IPS-18c (cell line): ENCODE measurements around the gene SH3GLB2.
"Not testable (repeated sequence)": the region's sequence is repeated elsewhere in the genome, so short reads cannot be mapped to it uniquely, and the experiment has no call there.

Source experiments
- H3K4me3 ChIP-seq: 2 replicates; pipeline ENCODE4 v1.7.0; 2013; ENCODE audit warnings: low read depth, mild to moderate bottlenecking, low read length, moderate library complexity; ENCODE audit not compliant: insufficient read depth
- H3K9me3 ChIP-seq: one replicate; pipeline ENCODE4 v1.6.1; 2013; ENCODE audit warnings: mild to moderate bottlenecking, low read length, moderate library complexity; ENCODE audit not compliant: control insufficient read depth, insufficient read depth

Gene SH3GLB2

GRCh38 chr9:129008986-129009583 lies 19.0 kb downstream of the SH3GLB2 start:
- H3K4me3 ChIP-seq, result no peak overlapping the region
- no peaks in the 10 kb centered on the region for H3K9me3 ChIP-seq

GRCh38 chr9:129008469-129008965 lies 19.6 kb downstream of the SH3GLB2 start:
- no peaks in the 10 kb centered on the region for H3K9me3 ChIP-seq
- H3K4me3 ChIP-seq, result no peak overlapping the region

GRCh38 chr9:129007766-129008468 lies 20.2 kb downstream of the SH3GLB2 start:
- Histone ChIP-seq H3K4me3 (no peak overlapping the region), H3K9me3 (no peaks in the 10 kb centered on the region)

GRCh38 chr9:129007035-129007765 lies 20.9 kb downstream of the SH3GLB2 start:
- Histone ChIP-seq H3K4me3 (no peak overlapping the region), H3K9me3 (peaks cover 2% of the 10 kb centered on the region)

DNA sequence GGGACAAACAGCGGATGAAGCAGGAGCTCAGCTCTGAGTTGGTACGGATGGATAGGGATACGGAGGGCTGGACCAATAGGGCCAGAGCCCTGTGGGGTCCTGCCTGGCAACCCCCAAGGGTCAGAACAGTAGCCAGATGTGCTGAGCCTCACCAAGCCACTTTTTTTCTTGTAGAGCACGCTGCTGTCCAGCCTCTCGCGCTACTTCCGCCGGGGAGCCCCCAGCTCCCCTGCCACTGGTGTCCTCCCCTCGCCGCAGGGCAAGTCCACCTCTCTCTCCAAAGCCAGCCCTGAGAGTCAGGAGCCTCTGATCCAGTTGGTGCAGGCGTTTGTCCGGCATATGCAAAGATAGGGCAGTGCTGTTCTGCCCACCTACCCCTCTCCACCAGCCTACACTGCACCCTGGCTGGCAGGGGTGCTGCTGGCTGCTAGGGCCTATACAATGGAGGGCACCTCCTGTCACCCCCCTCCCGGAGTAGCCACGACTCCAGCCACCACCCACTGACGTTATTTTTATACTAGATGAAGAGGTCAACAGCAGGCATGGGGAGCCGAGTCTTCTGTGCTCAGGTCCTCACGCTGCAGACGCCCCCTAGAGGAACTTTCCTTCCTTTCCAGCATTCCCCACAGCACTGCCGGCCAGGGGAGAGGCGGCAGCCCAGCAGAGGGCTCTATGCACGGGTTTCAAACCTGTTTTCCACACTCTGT lies 21.6 kb downstream of the SH3GLB2 start:
- Histone ChIP-seq H3K9me3 (peaks cover 2% of the 10 kb centered on the region), H3K4me3 (no peak overlapping the region)

DNA sequence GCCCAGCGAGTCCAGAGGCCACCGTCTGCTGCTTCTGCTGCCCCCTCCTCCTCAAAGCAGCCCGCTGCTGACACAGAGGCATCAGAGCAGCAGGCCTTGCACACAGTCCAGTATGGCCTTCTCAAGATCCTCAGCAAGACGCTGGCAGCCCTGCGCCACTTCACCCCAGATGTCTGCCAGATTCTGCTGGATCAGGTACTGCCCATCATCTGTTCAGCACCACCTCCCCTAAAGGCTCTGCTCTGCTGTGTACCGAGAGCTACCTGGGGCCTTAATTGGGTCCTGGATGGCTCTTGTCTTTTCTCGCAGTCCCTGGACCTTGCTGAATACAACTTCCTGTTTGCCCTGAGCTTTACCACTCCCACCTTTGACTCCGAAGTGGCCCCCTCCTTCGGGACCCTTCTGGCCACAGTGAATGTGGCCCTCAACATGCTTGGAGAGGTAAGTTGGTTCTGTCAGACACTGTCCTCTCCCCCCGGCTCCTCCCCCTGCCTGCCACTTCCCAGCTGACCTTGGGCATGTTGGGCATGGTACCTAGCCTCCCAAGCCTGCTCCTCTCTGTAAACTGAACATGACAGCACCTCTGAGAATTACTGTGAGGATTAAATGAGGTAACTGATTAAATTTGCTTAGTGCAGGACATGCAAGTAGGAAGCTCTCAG lies 22.7 kb downstream of the SH3GLB2 start:
- Histone ChIP-seq H3K4me3 (no peak overlapping the region), H3K9me3 (peaks cover 2% of the 10 kb centered on the region)

DNA sequence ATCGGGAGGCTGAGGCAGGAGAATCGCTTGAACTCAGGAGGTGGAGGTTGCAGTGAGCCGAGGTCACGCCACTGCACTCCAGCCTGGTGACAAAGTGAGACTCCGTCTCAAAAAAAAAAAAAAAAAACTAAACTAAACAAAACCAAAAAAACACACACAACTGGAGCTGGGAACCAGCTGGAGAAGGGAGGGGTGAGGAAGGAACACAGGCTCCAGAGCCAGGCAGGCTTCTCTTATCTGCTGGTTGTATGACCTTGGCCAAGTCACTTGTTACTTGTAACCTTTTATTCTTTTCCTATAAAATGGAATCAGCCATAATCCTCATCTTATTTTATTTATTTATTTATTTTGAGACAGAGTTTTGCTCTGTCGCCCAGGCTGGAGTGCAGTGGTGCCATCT lies 24.0 kb downstream of the SH3GLB2 start:
- H3K9me3 ChIP-seq, H3K4me3 ChIP-seq: not testable (repeated sequence)

GRCh38 chr9:129002992-129003391 lies 25.1 kb downstream of the SH3GLB2 start:
- Histone ChIP-seq H3K9me3 (peaks cover 2% of the 10 kb centered on the region), H3K4me3 (no peak overlapping the region)

GRCh38 chr9:129001504-129002325 lies 26.4 kb downstream of the SH3GLB2 start:
- H3K4me3 ChIP-seq, result no peak overlapping the region
- H3K9me3 ChIP-seq, result peaks cover 2% of the 10 kb centered on the region

- H3K9me3 ChIP-seq, result peaks cover 2% of the 10 kb centered on the region
- no peak overlapping the region for H3K4me3 ChIP-seq
These were observed 28.4 kb downstream of the SH3GLB2 start for GRCh38 chr9:128999581-129000206.

GRCh38 chr9:128998462-128998861 lies 29.7 kb downstream of the SH3GLB2 start:
- Histone ChIP-seq H3K9me3 (peaks cover 2% of the 10 kb centered on the region), H3K4me3 (no peak overlapping the region)

GRCh38 chr9:128995791-128996190 lies 32.3 kb downstream of the SH3GLB2 start:
- Histone ChIP-seq H3K4me3 (no peak overlapping the region), H3K9me3 (no peaks in the 10 kb centered on the region)

DNA sequence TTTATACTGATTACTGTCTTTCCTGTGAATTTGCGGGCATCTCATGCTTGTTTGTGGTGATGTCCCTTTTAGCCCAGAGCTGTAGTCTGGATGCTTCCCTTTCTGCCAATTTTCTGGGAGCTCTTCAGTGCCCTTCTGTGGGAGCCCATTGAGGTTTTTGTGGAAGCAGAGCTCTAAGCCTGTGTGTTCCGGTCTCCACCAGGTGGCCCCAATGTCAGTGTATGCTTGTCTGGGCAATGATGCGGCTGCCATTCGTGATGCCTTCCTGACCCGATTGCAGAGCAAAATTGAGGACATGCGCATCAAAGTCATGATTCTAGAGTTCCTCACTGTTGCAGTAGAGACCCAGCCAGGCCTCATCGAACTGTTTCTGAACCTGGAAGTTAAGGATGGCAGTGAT lies 35.1 kb downstream of the SH3GLB2 start:
- Histone ChIP-seq H3K4me3 (no peak overlapping the region), H3K9me3 (no peaks in the 10 kb centered on the region)

GRCh38 chr9:128987805-128988204 lies 40.3 kb downstream of the SH3GLB2 start:
- no peaks in the 10 kb centered on the region for H3K9me3 ChIP-seq
- no peak overlapping the region for H3K4me3 ChIP-seq

DNA sequence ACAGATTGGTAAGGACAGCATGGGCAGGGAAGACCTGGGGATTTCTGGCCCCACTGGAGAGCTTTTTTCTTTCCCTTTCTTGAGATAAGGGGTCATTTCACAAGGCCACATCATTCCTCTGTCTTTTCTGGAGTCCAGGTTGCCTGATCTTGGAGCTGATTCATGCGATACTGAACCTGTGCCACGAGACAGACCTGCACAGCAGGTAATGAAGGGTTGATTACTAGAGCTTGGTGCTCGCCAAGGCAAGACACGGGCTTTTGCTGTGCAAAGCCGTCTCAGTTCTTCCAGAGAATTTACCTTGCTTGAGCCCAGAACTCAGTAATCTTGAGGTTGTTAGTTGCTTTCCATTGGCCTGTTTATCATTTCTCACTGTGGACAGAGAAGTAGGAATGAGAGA lies 41.5 kb downstream of the SH3GLB2 start:
- Histone ChIP-seq H3K4me3 (no peak overlapping the region), H3K9me3 (no peaks in the 10 kb centered on the region)

DNA sequence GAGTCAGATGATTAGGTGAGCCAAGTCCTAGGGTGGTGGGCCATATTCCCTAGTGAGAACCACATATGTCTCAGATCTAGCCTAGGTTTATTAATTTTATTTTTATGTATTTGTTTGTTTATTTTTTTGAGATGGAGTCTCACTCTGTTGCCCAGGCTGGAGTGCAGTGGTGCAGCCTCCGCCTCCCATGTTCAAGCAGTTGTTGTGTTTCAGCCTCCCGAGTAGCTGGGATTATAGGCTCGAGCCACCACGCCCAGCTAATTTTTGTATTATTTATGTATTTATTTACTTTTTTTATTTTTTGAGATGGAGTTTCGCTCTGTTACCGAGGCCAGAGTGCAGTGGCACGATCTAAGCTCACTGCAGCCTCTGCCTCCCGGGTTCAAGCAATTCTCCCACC lies 44.6 kb downstream of the SH3GLB2 start:
- Histone ChIP-seq H3K4me3 (no peak overlapping the region), H3K9me3 (no peaks in the 10 kb centered on the region)
